CD4-positive, alpha-beta T cell treated with Interferon alpha-2 for 1 hour (primary cell): Measurements from ENCODE around the gene ZNF630.
"Not testable (repeated sequence)": the region's sequence is repeated elsewhere in the genome, so short reads cannot be mapped to it uniquely, and the experiment has no call there.

ENCODE experiments used
- DNase-seq, 2 donors: peaks; one replicate each; pipeline ENCODE4 v3.0.0-alpha.2; 2020 to 2022

The ZNF630 gene

GRCh38 chrX:48027545-48027944 lies 43.9 kb downstream of the ZNF630 start:
- DNase-seq: not testable (repeated sequence)

GRCh38 chrX:48025561-48025960 lies 45.9 kb downstream of the ZNF630 start:
- DNase-seq: peak; percentile 46 to 66

- DNase-seq: no peak
Measured at GRCh38 chrX:48022738-48023137, 48.7 kb downstream of the ZNF630 start.

- no peak for DNase-seq
Measured at GRCh38 chrX:48022100-48022499, 49.3 kb downstream of the ZNF630 start.

- peak; percentile 67 to 84 for DNase-seq
Measured at GRCh38 chrX:48021026-48021900, 50.2 kb downstream of the ZNF630 start.

- peak in 1 of 2 donors; percentile 50 for DNase-seq
Measured at GRCh38 chrX:48020472-48020871, 51.0 kb downstream of the ZNF630 start.

GRCh38 chrX:48019892-48020291 lies 51.5 kb downstream of the ZNF630 start:
- DNase-seq: not testable (repeated sequence)

GRCh38 chrX:48016583-48017310 lies 54.7 kb downstream of the ZNF630 start:
- not testable (repeated sequence) for DNase-seq

- DNase-seq: not testable (repeated sequence)
Measured at GRCh38 chrX:48009445-48009960, 61.9 kb downstream of the ZNF630 start.
